ENCODE measurements around the gene LRRC19. TPM values are rescaled to one million over a fixed set of nuclear protein-coding genes. Genes with fewer than 3 reads are reported as not detected.

Gene LRRC19
- total RNA-seq, 1 experiment from 2014 or later, result not detected

DNA sequence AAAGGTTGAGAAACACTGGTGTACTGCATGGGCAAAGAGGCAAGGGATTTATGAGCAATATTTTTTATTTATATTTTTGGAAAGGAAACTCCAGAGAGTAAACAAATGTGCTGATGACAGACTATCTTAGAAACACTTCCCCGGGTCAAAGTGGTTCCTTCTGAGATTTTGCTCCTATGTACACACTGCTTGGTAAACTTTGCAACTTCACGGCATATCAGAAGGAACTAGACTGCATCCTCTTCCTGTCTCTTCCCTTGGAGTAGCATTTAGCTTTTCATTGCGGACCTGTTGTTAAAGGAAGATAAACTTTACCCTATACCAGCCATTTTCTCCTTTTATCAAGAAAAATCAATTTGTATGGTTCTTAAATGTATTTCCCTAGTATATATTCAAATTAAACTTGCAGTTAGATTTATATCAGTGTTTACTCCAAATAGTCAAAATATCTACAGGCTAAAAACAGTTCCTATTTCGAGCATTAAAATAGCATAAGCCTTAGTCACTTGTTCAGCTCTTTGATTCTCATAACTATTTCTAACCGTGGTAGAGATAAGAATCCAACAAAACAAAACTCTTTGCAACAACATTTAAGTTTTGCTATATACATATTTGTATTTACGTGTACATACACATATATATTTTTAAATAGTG lies 48.0 kb upstream of the LRRC19 start:
- no peaks in the 10 kb centered on the region for H3K9me3 Mint-ChIP-seq
- TF ChIP-seq, protein P1, sequence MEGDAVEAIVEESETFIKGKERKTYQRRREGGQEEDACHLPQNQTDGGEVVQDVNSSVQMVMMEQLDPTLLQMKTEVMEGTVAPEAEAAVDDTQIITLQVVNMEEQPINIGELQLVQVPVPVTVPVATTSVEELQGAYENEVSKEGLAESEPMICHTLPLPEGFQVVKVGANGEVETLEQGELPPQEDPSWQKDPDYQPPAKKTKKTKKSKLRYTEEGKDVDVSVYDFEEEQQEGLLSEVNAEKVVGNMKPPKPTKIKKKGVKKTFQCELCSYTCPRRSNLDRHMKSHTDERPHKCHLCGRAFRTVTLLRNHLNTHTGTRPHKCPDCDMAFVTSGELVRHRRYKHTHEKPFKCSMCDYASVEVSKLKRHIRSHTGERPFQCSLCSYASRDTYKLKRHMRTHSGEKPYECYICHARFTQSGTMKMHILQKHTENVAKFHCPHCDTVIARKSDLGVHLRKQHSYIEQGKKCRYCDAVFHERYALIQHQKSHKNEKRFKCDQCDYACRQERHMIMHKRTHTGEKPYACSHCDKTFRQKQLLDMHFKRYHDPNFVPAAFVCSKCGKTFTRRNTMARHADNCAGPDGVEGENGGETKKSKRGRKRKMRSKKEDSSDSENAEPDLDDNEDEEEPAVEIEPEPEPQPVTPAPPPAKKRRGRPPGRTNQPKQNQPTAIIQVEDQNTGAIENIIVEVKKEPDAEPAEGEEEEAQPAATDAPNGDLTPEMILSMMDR (conservative IDR thresholded peaks at IDR 0.05), result no peak
- no peak for DNase-seq

More for the DNA sequence above, 48.0 kb upstream of the LRRC19 start:
- no peak overlapping the region for H4K5ac ChIP-seq (ENCODE audit: insufficient read length, low read depth, low read length)
- no peak overlapping the region for H2BK5ac ChIP-seq (ENCODE audit: insufficient read length, low read length)
- H3K79me1 ChIP-seq (ENCODE audit: insufficient read depth, low read depth, low read length, poor library complexity, severe bottlenecking), result no peaks in the 10 kb centered on the region
- no peak overlapping the region for H4K8ac ChIP-seq (replicated peaks; ENCODE audit: insufficient read length, low read depth, low read length)
- no peak overlapping the region for H3K4me2 ChIP-seq (ENCODE audit: insufficient read depth, insufficient read length, low read length)
- H2BK120ac ChIP-seq (ENCODE audit: low read depth, low read length, poor library complexity, severe bottlenecking), result no peak overlapping the region
- H3K9me3 ChIP-seq (ENCODE audit: control insufficient read depth, low read depth, low read length), result no peaks in the 10 kb centered on the region
- no peak overlapping the region for H3K14ac ChIP-seq (ENCODE audit: insufficient read depth, low read length)
- H3K4me1 ChIP-seq (ENCODE audit: insufficient read depth, low read length), result no peaks in the 10 kb centered on the region
- no peak overlapping the region for H2AFZ ChIP-seq (ENCODE audit: low read length)
- H3K4ac ChIP-seq (ENCODE audit: low read depth, low read length), result no peak overlapping the region
- H3K27me3 ChIP-seq (ENCODE audit: insufficient read depth, low read length), result no peaks in the 10 kb centered on the region
- Mint-ChIP-seq H3K27me3 (ENCODE audit: low read depth) (no peaks in the 10 kb centered on the region), H3K27ac (no peak overlapping the region), H3K36me3 (ENCODE audit: insufficient read depth in 1 of 3, low read depth in 3 of 3) (peaks cover 0 to 9% (median 0%) of the 10 kb centered on the region in 3 experiments; a peak in 4 of 7 replicates), H3K4me3 (no peak overlapping the region), H3K4me1 (no peaks in the 10 kb centered on the region)
- H3K9ac ChIP-seq (ENCODE audit: extremely low read depth, insufficient read length, low read length), result no peak overlapping the region
- no peak overlapping the region for H2BK15ac ChIP-seq (ENCODE audit: low read depth, low read length)
- no peak overlapping the region for H3K27ac ChIP-seq (ENCODE audit: insufficient read length, low read depth, low read length)
- H3K18ac ChIP-seq (ENCODE audit: insufficient read length, low read depth, low read length), result no peak overlapping the region
- no CpG with 5 or more reads among the region's 6 CpGs for WGBS (ENCODE audit: extremely low coverage, insufficient read length, low lambda C conversion rate)
- no peaks in the 10 kb centered on the region for H4K20me1 ChIP-seq (ENCODE audit: control insufficient read depth, insufficient read depth, insufficient read length)
- no peaks in the 10 kb centered on the region for H3K23me2 ChIP-seq (ENCODE audit: insufficient read length, low read depth, low read length, poor library complexity, severe bottlenecking)
- H2BK12ac ChIP-seq (ENCODE audit: insufficient read length, low read depth, low read length), result no peak overlapping the region
- no peak overlapping the region for H3K56ac ChIP-seq (ENCODE audit: insufficient read length, low read depth, low read length)
- H3K79me2 ChIP-seq (ENCODE audit: insufficient read depth, low read length), result no peaks in the 10 kb centered on the region
- no peak overlapping the region for H4K91ac ChIP-seq (ENCODE audit: insufficient read length, low read depth, low read length)
- no peak overlapping the region for H3T11ph ChIP-seq (ENCODE audit: low read length)
- H2AK5ac ChIP-seq (ENCODE audit: insufficient read length, low read length), result no peak overlapping the region
- no peak overlapping the region for H2BK20ac ChIP-seq (ENCODE audit: low read depth, low read length, poor library complexity, severe bottlenecking)
- H3K23ac ChIP-seq (ENCODE audit: insufficient read length, low read depth, low read length), result no peak overlapping the region
